ENCODE results near the gene WDFY4.
"Not testable (repeated sequence)": the region's sequence is repeated elsewhere in the genome, so short reads cannot be mapped to it uniquely, and the experiment has no call there.

The WDFY4 gene

GRCh38 chr10:48684792-48685623 is at the start of gene WDFY4:
TSS of gene WDFY4 (plus strand) at chr10:48684873. CDS start at chr10:48709733, 24,860 bp downstream.
- DNase-seq = no peak

- no peak for DNase-seq
These were observed 49.6 kb upstream of the WDFY4 start for GRCh38 chr10:48634984-48635557.

GRCh38 chr10:48636231-48636630 is 48.4 kb upstream of the WDFY4 start:
- DNase-seq = no peak

- no peak for DNase-seq
These were observed 47.8 kb upstream of the WDFY4 start for GRCh38 chr10:48636901-48637300.

- DNase-seq = no peak
These were observed 46.5 kb upstream of the WDFY4 start for GRCh38 chr10:48638158-48638557.

GRCh38 chr10:48638739-48639527 is 45.7 kb upstream of the WDFY4 start:
- no peak for DNase-seq

GRCh38 chr10:48639632-48640031 is 45.0 kb upstream of the WDFY4 start:
- DNase-seq = no peak

GRCh38 chr10:48640326-48640725 is 44.3 kb upstream of the WDFY4 start:
- DNase-seq = no peak

GRCh38 chr10:48641099-48641690 is 43.5 kb upstream of the WDFY4 start:
- not testable (repeated sequence) for DNase-seq

- DNase-seq = no peak
These were observed 39.1 kb upstream of the WDFY4 start for GRCh38 chr10:48645600-48645999.

- DNase-seq = not testable (repeated sequence)
These were observed 37.6 kb upstream of the WDFY4 start for GRCh38 chr10:48647073-48647472.

GRCh38 chr10:48648172-48648942 is 36.3 kb upstream of the WDFY4 start:
- DNase-seq = no peak

GRCh38 chr10:48649349-48649944 is 35.2 kb upstream of the WDFY4 start:
- no peak for DNase-seq

- no peak for DNase-seq
These were observed 33.4 kb upstream of the WDFY4 start for GRCh38 chr10:48651293-48651692.

GRCh38 chr10:48651839-48652238 is 32.8 kb upstream of the WDFY4 start:
- DNase-seq = no peak

- no peak for DNase-seq
These were observed 32.3 kb upstream of the WDFY4 start for GRCh38 chr10:48652344-48652743.

GRCh38 chr10:48653347-48653746 is 31.3 kb upstream of the WDFY4 start:
- no peak for DNase-seq

GRCh38 chr10:48653944-48654698 is 30.6 kb upstream of the WDFY4 start:
- no peak for DNase-seq

GRCh38 chr10:48655411-48656240 is 29.0 kb upstream of the WDFY4 start:
- DNase-seq = peak; percentile 62

- peak; percentile 96 for DNase-seq
These were observed 28.3 kb upstream of the WDFY4 start for GRCh38 chr10:48656241-48656913.

Measured in activated CD8-positive, alpha-beta memory T cell treated with anti-CD3 and anti-CD28 coated beads, Interleukin-2, amount 50 U/mL, for 48 hours (primary cell).